Mammary epithelial cell (primary cell): ENCODE measurements around the gene PLEKHG5.

ENCODE experiments used
- CTCF ChIP-seq, 2 donors: IDR thresholded peaks in 1 of 2; conservative IDR thresholded peaks in 1 of 2; 2 replicates each; pipeline ENCODE4 v1.5.1; 2011 to 2012; ENCODE audit warnings: inconsistent platforms in 2 of 2, low read length in 2 of 2, mild to moderate bottlenecking in 2 of 2, control low read depth in 1 of 2, low read depth in 1 of 2; ENCODE audit not compliant: insufficient read depth in 1 of 2; ENCODE audit errors: extremely low read depth in 1 of 2
- EZH2 ChIP-seq: IDR thresholded peaks from 2 replicates; pipeline ENCODE4 v1.6.1; 2012; ENCODE audit warnings: low read length, inconsistent platforms, borderline replicate concordance

GRCh38 chr1:6513320-6513801 lies 21.9 kb upstream of the PLEKHG5 start:
- TF ChIP-seq CTCF (conservative IDR thresholded peaks at IDR 0.05 in 1 of 2, IDR thresholded peaks at IDR 0.05 in 1 of 2; ENCODE audit: extremely low read depth in 1 of 2, insufficient read depth in 1 of 2, low read depth in 1 of 2, low read length in 2 of 2): peak in 1 of 2 donors; percentile 29
- no peak for TF ChIP-seq EZH2
